HepG2 (cell line): ENCODE results near the gene FANCD2. TPM values are rescaled to one million over a fixed set of nuclear protein-coding genes. Genes with fewer than 3 reads are reported as not detected.

Source experiments
- ATAC-seq: fragments of 200-7000 bp; cut with Tn5 transposase; 3 replicates; pipeline ENCODE4 v1.9.1; 2020; ENCODE audit warnings: mild to moderate bottlenecking, moderate library complexity
- BruUV-seq: library from RNA; stranded (reverse); fragments of 400-500 nt; replicated peaks from 2 replicates; lab custom pipeline; 2021; lab: Mats Ljungman, UMichigan
- CTCF ChIA-PET: fragments of 300-600 bp; formaldehyde crosslinking; extraction: SDS; loops from one replicate; lab custom pipeline; 2021; ENCODE audit warnings: low total read pairs, inconsistent platforms, low intra/inter-chr PET ratio; lab: Yijun Ruan, JAX
- POLR2A ChIA-PET: fragments of 350-600 bp; sonication (Branson Sonifier 250); formaldehyde crosslinking; loops from one replicate; lab custom pipeline; 2020; ENCODE audit warnings: antibody characterized with exemption, inconsistent platforms; lab: Yijun Ruan, JAX
- DNase-seq: peaks from one replicate; pipeline ENCODE4 v3.0.0-alpha.2; 2015; ENCODE audit warnings: low spot score
- FAIRE-seq: peaks from 3 replicates; lab custom pipeline; 2011; peaks lifted over from hg19 to GRCh38; lab: Jason Lieb, UNC
- H2AFZ ChIP-seq: one replicate; pipeline ENCODE4 v1.6.1; 2011; ENCODE audit warnings: low read length, inconsistent platforms
- H3K27ac ChIP-seq: fragments of 300-600 bp; 3 replicates; pipeline ENCODE4 v1.8.0; 2011; ENCODE audit warnings: mixed run types, mild to moderate bottlenecking, mixed read lengths, low read length, inconsistent platforms; ENCODE audit not compliant: insufficient read depth; ENCODE audit errors: extremely low read length
- H3K27me3 ChIP-seq, 2 experiments: fragments of 200-600 bp in 1 of 2; 2 replicates in 1 of 2; 3 replicates in 1 of 2; pipeline versions ENCODE4 v1.6.0 to v1.8.0; 2011; ENCODE audit warnings: low read length in 2 of 2, mild to moderate bottlenecking in 2 of 2, moderate library complexity in 2 of 2, inconsistent platforms in 1 of 2; ENCODE audit not compliant: insufficient read depth in 2 of 2, control insufficient read depth in 1 of 2
- H3K36me3 ChIP-seq, 2 experiments: fragments of 200-600 bp in 1 of 2; replicated peaks in 1 of 2; 2 replicates in 1 of 2; 3 replicates in 1 of 2; pipeline versions ENCODE4 v1.5.1 to v1.8.0; 2011; ENCODE audit warnings: low read length in 2 of 2, inconsistent platforms in 1 of 2; ENCODE audit not compliant: insufficient read depth in 2 of 2, control insufficient read depth in 1 of 2
- H3K4me1 ChIP-seq: 2 replicates; pipeline ENCODE4 v1.5.1; 2012; ENCODE audit warnings: low read length, inconsistent platforms; ENCODE audit not compliant: insufficient read depth
- H3K4me2 ChIP-seq: 2 replicates; pipeline ENCODE4 v1.6.0; 2011; ENCODE audit warnings: low read depth, low read length, inconsistent platforms
- H3K4me3 ChIP-seq, 3 experiments: fragments of 200-600 bp in 1 of 3; sonication (generic), shearing (Covaris generic) in 1 of 3; replicated peaks in 1 of 3; 2 replicates each; pipeline ENCODE4 v1.5.1; 2011 to 2016; ENCODE audit warnings: low read length in 3 of 3, inconsistent platforms in 2 of 3, low read depth in 2 of 3, mild to moderate bottlenecking in 2 of 3, control low read depth in 1 of 3, mixed read lengths in 1 of 3; ENCODE audit not compliant: insufficient read depth in 1 of 3
- H3K79me2 ChIP-seq: one replicate; pipeline ENCODE4 v1.6.1; 2011; ENCODE audit warnings: low read length, inconsistent platforms; ENCODE audit not compliant: insufficient read depth
- H3K9ac ChIP-seq: 2 replicates; pipeline ENCODE4 v1.6.0; 2011; ENCODE audit warnings: mild to moderate bottlenecking, low read depth, low read length, inconsistent platforms; ENCODE audit not compliant: insufficient read depth
- H3K9me3 ChIP-seq: 2 replicates; pipeline ENCODE4 v1.5.1; 2012; ENCODE audit warnings: mild to moderate bottlenecking, low read length
- H4K20me1 ChIP-seq: 2 replicates; pipeline ENCODE4 v1.6.0; 2011; ENCODE audit warnings: inconsistent platforms, mild to moderate bottlenecking, low read length, moderate library complexity; ENCODE audit not compliant: insufficient read depth
- GZF1 ChIP-seq: sonication (generic); formaldehyde crosslinking; IDR thresholded peaks from 2 replicates; pipeline ENCODE4 v1.5.1; 2020; ENCODE audit warnings: mild to moderate bottlenecking, missing genetic modification reagents
- HBP1 ChIP-seq: IDR thresholded peaks from 2 replicates; pipeline ENCODE4 v1.6.1; 2016; ENCODE audit warnings: low read depth, control low read depth
- KDM6A ChIP-seq: IDR thresholded peaks from 2 replicates; pipeline ENCODE4 v1.6.1; 2016; ENCODE audit warnings: low read depth
- MIER2 ChIP-seq: IDR thresholded peaks from 2 replicates; pipeline ENCODE4 v1.6.1; 2016; ENCODE audit warnings: missing biosample characterization, missing genetic modification reagents
- NR1H2 ChIP-seq: sonication (generic); formaldehyde crosslinking; IDR thresholded peaks from 2 replicates; pipeline ENCODE4 v1.8.1; 2022; ENCODE audit warnings: low read depth, missing genetic modification reagents, borderline replicate concordance
- RAD21 ChIP-seq: fragments of 450-650 bp; formaldehyde crosslinking; IDR thresholded peaks from 2 replicates; pipeline ENCODE4 v1.5.0; 2020; ENCODE audit warnings: mild to moderate bottlenecking
- SOX6 ChIP-seq, 2 experiments: fragments of 450-650 bp in 1 of 2; sonication (generic) in 1 of 2; formaldehyde crosslinking in 1 of 2; IDR thresholded peaks; 2 replicates each; pipeline versions ENCODE4 v1.4.0 to v1.6.1; 2017 to 2020; ENCODE audit warnings: antibody characterized with exemption in 1 of 2, mild to moderate bottlenecking in 1 of 2, missing genetic modification reagents in 1 of 2
- ZFP90 ChIP-seq: sonication (generic); formaldehyde crosslinking; IDR thresholded peaks from 2 replicates; pipeline ENCODE4 v1.8.0; 2022; ENCODE audit warnings: missing genetic modification reagents, mild to moderate bottlenecking, inconsistent platforms, borderline replicate concordance
- ZNF280D ChIP-seq: sonication (generic); formaldehyde crosslinking; IDR thresholded peaks from 2 replicates; pipeline ENCODE4 v1.5.1; 2020; ENCODE audit warnings: mild to moderate bottlenecking, missing genetic modification reagents
- ZNF354B ChIP-seq: sonication (generic); formaldehyde crosslinking; IDR thresholded peaks from 2 replicates; pipeline ENCODE4 v1.8.0; 2022; ENCODE audit warnings: mild to moderate bottlenecking, missing genetic modification reagents
- ZNF567 ChIP-seq: sonication (generic); formaldehyde crosslinking; IDR thresholded peaks from 2 replicates; pipeline ENCODE4 v1.8.1; 2023; ENCODE audit warnings: mild to moderate bottlenecking, missing genetic modification reagents, borderline replicate concordance
- WGBS: methylation state at CpG from one replicate; pipeline ENCODE4 v1.1.6; 2017; ENCODE audit warnings: low lambda C conversion rate; 5-methylcytosine and 5-hydroxymethylcytosine counted together
- in situ Hi-C: cut with HindIII; loops from 2 replicates; pipeline ENCODE4 v1.10.0; 2017; ENCODE audit warnings: low pct_unique_long_range_greater_than_20kb; ENCODE audit not compliant: extremely low pct_ligation_motif_present
- intact Hi-C: fragments of 100-400 bp; cut with micrococcal nuclease; formaldehyde crosslinking; loops from one replicate; pipeline ENCODE4 v1.10.0; 2022; ENCODE audit not compliant: unreplicated experiment
- polyA plus RNA-seq, 8 experiments: library from polyadenylated mRNA; depleted of rRNA in 3 of 8; stranded (reverse) in 7 of 8; unstranded in 1 of 8; fragments of >200 nt; fragmentation: Illumina TruSeq in 4 of 8; extraction: Trizol in 4 of 8; gene quantifications; 2 replicates each; pipeline versions ENCODE4 v1.2.1 to v1.2.3, GENCODE V29; 2011 to 2016; ENCODE audit warnings: low read depth in 4 of 8, missing spikeins in 1 of 8, mixed read lengths in 1 of 8; ENCODE audit not compliant: insufficient read depth in 1 of 8
- total RNA-seq, 5 experiments: library from RNA; depleted of rRNA; stranded (reverse); fragments of >200 nt; fragmentation: Illumina TruSeq; extraction: Trizol; gene quantifications; 2 replicates each; pipeline ENCODE4 v1.2.3, GENCODE V29; 2016; ENCODE audit warnings: low read depth in 1 of 5

The FANCD2 gene
- total and polyA plus RNA-seq, 2 of the 13 experiments (the other 11 are each of a cell fraction or from before 2014, with no cell fraction given) = 10.1 to 42.0 TPM

DNA sequence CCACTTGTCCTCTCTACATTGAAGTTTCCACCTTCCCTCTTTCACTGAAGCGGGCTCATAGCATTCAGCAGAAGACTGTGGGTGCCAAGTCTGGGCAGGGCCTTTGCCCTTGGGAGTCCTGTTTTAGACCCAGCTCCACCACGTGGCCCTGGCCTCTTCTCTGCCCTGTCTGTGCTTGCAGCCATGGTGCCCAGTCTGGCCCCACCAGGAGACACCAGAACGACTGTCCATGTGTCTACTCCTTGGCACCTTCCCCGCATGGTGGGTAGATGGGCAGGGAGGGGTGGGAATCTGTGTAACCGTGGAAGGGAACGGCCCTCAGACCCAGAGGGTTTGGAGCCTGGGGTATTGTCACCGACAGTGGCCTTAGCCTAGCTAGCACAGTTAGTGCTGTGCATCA is 21.7 kb upstream of the FANCD2 start:
- H4K20me1 ChIP-seq = no peaks in the 10 kb centered on the region
- peak overlapping the region; percentile 65 for H3K4me2 ChIP-seq
- peaks cover 50% of the 10 kb centered on the region for H3K4me1 ChIP-seq
- 0 out of 2 replicates have a peak overlapping the region, but pooled peaks have one; percentile 11 for H3K9ac ChIP-seq
- FAIRE-seq (no peak), DNase-seq (no peak), ATAC-seq (no peak)
- in situ Hi-C loops = no loop called here
- H3K36me3 ChIP-seq = peaks cover 2 to 18% of the 10 kb centered on the region in 2 experiments; a peak in 4 of 5 replicates
- H3K79me2 ChIP-seq = no peaks in the 10 kb centered on the region
- WGBS = 85% methylated on average over 4 of the region's 7 CpGs
- peak overlapping the region; percentile 68 for H3K27ac ChIP-seq
- CTCF ChIA-PET = no interaction called here
- H3K27me3 ChIP-seq = no peaks in the 10 kb centered on the region; a peak in 1 of 5 replicates
- TF ChIP-seq NR1H2 (CRISPR knock-in tag) (no peak), MIER2 (CRISPR knock-in tag) (no peak), ZFP90 (CRISPR knock-in tag) (0 out of 2 replicates have a peak, but pooled peaks have one; percentile 3), ZNF354B (CRISPR knock-in tag) (0 out of 2 replicates have a peak, but pooled peaks have one; percentile 41)
- POLR2A ChIA-PET = interaction anchor here (1.0 to 2.2 kb wide), 5 partner anchors 18 to 72 kb away, joined by 3 to 6 read pairs (median 5); partner anchors contain the start of genes EMC3 and FANCD2
- no TSS peak for BruUV-seq
- H2AFZ ChIP-seq = no peak overlapping the region
- intact Hi-C loops = loop anchor here (10.0 kb wide), 1 partner anchor 60 kb away; no protein-coding TSS in a partner anchor
- peak overlapping the region in 1 of 3 experiments; percentile 9; a peak in 2 of 6 replicates for H3K4me3 ChIP-seq
- no peaks in the 10 kb centered on the region for H3K9me3 ChIP-seq

DNA sequence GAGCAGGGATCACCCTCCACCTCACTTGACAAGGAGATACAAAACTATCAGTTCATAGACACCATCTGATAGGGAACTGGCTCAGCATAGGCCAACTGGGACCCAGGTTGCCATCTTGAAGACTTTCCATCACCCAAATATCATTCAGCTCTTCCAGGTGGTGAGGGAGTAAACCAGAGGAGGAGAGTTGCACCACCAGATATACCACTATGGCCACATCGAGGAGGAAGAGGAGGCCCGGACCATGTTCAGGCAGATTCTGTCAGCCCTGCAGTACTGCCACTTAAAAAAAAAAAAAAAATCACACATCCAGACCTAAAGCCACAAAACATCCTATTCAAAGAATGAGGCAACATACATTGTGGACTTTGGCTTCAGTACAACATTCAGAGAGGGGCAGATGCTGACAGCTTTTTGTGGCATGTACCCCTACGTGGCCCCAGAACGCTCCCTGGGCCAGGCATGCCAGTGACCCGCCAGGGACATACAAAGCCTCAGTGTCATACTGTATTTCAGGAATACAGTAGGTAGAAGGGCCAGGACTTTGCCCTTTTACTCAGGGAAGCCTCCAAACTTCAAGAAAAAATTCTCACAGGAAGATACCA is 21.2 kb upstream of the FANCD2 start:
- ATAC-seq = peak; percentile 54
- Histone ChIP-seq H4K20me1 (no peaks in the 10 kb centered on the region), H3K4me3 (peak overlapping the region in 1 of 3 experiments; percentile 9; a peak in 2 of 6 replicates), H2AFZ (no peak overlapping the region), H3K4me2 (peak overlapping the region; percentile 65), H3K36me3 (peaks cover 2 to 18% of the 10 kb centered on the region in 2 experiments; a peak in 4 of 5 replicates), H3K4me1 (peaks cover 55% of the 10 kb centered on the region), H3K9me3 (no peaks in the 10 kb centered on the region), H3K27me3 (no peaks in the 10 kb centered on the region; a peak in 1 of 5 replicates), H3K79me2 (no peaks in the 10 kb centered on the region), H3K27ac (peak overlapping the region; percentile 72), H3K9ac (peak overlapping the region; percentile 27; the same call in 1 of the 2 replicates)
- FAIRE-seq = peak; percentile 79
- BruUV-seq = no TSS peak
- ChIA-PET CTCF (no interaction called here), POLR2A (interaction anchor here (1.0 to 2.2 kb wide), 5 partner anchors 18 to 73 kb away, joined by 3 to 6 read pairs (median 5); partner anchors contain the start of genes EMC3 and FANCD2)
- DNase-seq = peak; percentile 87
- intact Hi-C loops (loop anchor here (10.0 kb wide), 1 partner anchor 60 kb away; no protein-coding TSS in a partner anchor), in situ Hi-C loops (no loop called here)
- WGBS = 8% methylated on average over 2 of the region's 5 CpGs
- TF ChIP-seq KDM6A (CRISPR knock-in tag) (peak; percentile 86), RAD21 (CRISPR knock-in tag) (no peak), HBP1 (CRISPR knock-in tag) (peak; percentile 33; the same call in 1 of the 2 replicates), ZNF567 (CRISPR knock-in tag) (no peak), ZNF280D (CRISPR knock-in tag) (no peak), SOX6 (IDR thresholded peaks at IDR 0.05) (no peak), SOX6 (CRISPR knock-in tag; IDR thresholded peaks at IDR 0.05) (peak; percentile 73), GZF1 (CRISPR knock-in tag) (no peak)
